ENCODE results near the gene IFNGR1. TPM values are rescaled to one million over a fixed set of nuclear protein-coding genes. Genes with fewer than 3 reads are reported as not detected.
"Not testable (repeated sequence)": the region's sequence is repeated elsewhere in the genome, so short reads cannot be mapped to it uniquely, and the experiment has no call there.

Gene IFNGR1
- total and polyA plus RNA-seq, 5 donors = 115 to 157 (median 139) TPM

DNA sequence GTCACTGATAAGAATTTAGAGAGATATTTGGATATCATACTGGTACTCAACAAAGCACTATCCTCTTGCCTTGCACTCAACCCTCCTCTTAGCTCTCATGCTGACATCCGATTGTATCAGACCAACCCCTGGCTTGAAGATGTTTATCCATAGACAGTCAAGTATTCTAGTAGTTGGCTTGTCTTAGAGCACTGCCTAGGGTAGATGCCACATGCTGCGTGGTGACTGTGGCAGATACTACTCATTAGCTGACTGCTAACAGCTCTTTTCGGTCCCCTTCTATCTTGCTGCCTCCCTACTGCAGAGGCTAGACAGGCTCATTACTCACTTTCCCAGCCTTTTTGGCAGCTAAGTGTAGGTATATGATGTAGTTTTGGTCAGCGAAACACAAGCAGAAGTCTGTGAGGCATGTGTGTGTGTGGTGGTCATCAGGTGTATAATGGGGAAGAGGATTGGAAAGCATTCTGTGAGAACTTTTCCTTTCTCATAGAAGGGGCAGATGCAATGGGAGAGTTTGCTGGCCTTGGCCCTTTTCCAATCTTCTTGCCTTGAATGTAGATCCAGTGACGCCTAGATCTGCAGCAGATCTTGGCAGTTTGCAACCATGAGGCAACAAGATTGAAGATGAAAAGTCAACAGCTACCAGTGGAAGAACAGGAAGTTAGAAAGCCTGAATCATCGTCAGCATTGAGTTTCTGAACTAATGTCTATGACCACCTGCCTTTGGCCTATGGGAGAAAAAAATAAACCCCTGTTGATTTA lies 4.4 kb upstream of the IFNGR1 start:
- ATAC-seq (peak in 1 of 2 donors; percentile 34), DNase-seq (peak in 2 of 3 donors; percentile 45 to 49)
- Histone ChIP-seq H3K27me3 (ENCODE audit: control insufficient read depth, insufficient read depth) (no peaks in the 10 kb centered on the region), H3K4me1 (ENCODE audit: control insufficient read depth, insufficient read depth, low read length) (peaks cover 21% of the 10 kb centered on the region), H3K9me3 (ENCODE audit: control insufficient read depth, low read length) (no peaks in the 10 kb centered on the region), H3K27ac (ENCODE audit: low read length) (peak overlapping the region; percentile 49), H3K4me3 (ENCODE audit: low read length) (no peak overlapping the region)
- intact Hi-C loops (cut with DNase I) = no loop called here
- WGBS = 69% methylated on average over 6 of the region's 6 CpGs

DNA sequence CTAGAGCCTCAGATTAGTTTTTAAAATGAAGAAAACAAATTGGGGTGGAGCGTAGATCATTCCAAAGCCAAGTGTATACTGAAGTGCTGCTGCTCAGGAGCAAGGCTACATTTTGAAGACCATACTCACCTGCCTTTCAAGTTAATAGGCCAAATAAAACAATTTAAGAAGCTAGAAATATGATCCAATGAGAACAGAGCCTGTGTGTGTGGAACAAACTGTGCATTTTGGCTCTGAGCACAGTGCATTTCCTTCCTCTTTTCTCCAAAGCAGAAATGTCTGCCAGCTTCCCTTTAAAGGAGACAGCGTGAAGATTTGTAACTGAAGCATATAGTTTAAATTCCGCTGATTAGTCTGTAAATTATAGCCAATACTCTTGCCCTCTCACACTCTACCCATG lies 3.2 kb upstream of the IFNGR1 start:
- peak in 1 of 2 donors; percentile 7 for ATAC-seq
- Histone ChIP-seq H3K4me1 (ENCODE audit: control insufficient read depth, insufficient read depth, low read length) (peaks cover 21% of the 10 kb centered on the region), H3K27ac (ENCODE audit: low read length) (peak overlapping the region; percentile 72), H3K9me3 (ENCODE audit: control insufficient read depth, low read length) (no peaks in the 10 kb centered on the region), H3K27me3 (ENCODE audit: control insufficient read depth, insufficient read depth) (no peaks in the 10 kb centered on the region), H3K4me3 (ENCODE audit: low read length) (no peak overlapping the region)
- DNase-seq = no peak
- WGBS = 42% methylated on average over 3 of the region's 3 CpGs
- intact Hi-C loops (cut with DNase I) = no loop called here

DNA sequence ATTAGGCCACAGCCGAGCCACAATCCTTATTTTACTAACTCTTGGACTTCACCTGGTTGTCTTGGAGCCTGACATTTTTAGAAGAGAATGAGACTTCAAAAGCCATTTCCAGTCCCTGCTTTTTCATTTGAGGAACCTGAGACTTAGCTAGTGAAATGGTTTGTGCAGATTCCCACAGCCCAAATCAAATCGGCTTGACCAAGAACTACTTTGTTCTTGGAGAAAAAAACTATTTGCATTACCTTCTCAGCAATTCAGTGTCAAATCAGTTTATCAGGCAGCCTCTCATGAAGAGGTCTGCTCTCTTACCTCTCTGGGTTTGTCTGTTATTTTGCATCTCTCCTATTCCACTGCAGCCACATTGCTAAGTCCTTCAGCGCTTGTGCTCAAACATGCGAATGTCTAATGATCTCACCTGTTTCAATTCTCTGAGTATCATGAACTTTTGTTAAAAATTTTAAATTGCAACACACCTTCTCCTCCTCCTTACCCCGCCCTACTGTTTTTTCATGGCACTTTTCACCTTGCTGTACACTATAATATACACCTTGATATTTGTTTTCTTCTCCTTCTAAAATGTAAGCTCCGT lies 573 bp upstream of the IFNGR1 start:
- Histone ChIP-seq H3K9me3 (ENCODE audit: control insufficient read depth, low read length) (no peaks in the 10 kb centered on the region), H3K4me3 (ENCODE audit: low read length) (peak overlapping the region; percentile 83), H3K27ac (ENCODE audit: low read length) (peak overlapping the region; percentile 88), H3K4me1 (ENCODE audit: control insufficient read depth, insufficient read depth, low read length) (peaks cover 19% of the 10 kb centered on the region), H3K27me3 (ENCODE audit: control insufficient read depth, insufficient read depth) (no peaks in the 10 kb centered on the region)
- DNase-seq = no peak
- intact Hi-C loops (cut with DNase I) = loop anchor here in 1 of 4 donors (10.0 kb wide), 2 partner anchors 45 to 125 kb away; no protein-coding TSS in a partner anchor
- ATAC-seq = no peak
- 67% methylated on average over 6 of the region's 6 CpGs for WGBS

DNA sequence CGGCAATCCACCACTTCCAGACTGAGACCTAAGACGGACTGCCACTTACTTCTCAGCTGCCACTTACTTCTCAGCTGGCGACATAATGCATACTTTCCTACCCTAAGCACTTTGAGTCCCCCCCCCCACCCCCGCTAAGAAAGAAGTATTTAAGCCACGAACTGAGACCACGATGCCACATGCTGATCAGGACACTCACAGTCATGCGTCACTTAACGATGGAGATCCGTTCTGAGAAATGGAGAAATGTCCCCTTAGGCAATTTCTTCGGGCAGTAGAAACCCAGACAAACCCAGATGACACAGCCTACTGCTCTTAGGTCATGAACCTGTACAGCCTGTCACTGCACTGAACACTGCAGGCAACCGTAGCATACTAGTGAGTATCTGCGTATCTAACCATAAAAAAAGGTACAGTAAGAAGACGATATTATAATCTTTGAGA lies 690 bp downstream of the IFNGR1 start:
- DNase-seq (peak in 1 of 3 donors; percentile 20), ATAC-seq (peak; percentile 42 to 68)
- H3K4me3 ChIP-seq (ENCODE audit: low read length) = peak overlapping the region; percentile 83
- peak overlapping the region; percentile 88 for H3K27ac ChIP-seq (ENCODE audit: low read length)
- H3K4me1 ChIP-seq (ENCODE audit: control insufficient read depth, insufficient read depth, low read length) = peaks cover 15% of the 10 kb centered on the region
- no peaks in the 10 kb centered on the region for H3K9me3 ChIP-seq (ENCODE audit: control insufficient read depth, low read length)
- intact Hi-C loops (cut with DNase I) = loop anchor here in 1 of 4 donors (10.0 kb wide), 2 partner anchors 46 to 124 kb away; no protein-coding TSS in a partner anchor
- no peaks in the 10 kb centered on the region for H3K27me3 ChIP-seq (ENCODE audit: control insufficient read depth, insufficient read depth)
- WGBS = 0% methylated on average over 13 of the region's 13 CpGs

DNA sequence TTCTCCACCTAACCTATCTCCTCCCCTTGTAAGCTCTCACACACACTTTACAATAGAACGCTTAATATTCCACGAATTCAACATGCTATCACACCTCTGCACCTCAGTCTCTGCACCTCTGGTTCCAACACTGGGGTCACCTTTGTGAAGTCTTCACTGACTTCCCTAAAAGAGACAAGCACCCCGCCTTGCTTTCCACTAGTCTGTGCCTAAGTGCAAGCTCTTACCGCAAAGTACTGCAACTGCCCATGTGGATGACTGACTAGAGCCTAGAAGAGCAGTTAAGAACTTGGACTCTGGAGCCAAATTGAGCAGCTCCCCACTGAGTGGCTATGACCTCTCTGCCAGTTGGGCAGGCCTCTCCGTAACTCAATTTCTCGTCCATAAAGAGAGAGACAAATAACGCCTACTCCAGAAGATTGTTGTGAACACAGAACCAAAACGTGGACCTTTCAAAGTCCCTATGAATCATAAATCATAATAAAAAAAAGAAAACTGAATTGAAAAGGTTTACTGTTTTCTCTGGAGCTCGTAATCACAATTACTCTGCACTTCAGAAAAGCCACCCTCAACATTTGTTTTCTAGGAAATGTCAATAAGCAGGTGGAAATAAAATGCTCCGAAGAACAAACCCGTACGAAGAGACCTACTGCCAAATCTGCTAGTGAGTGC lies 1.2 kb downstream of the IFNGR1 start:
- Histone ChIP-seq H3K4me1 (ENCODE audit: control insufficient read depth, insufficient read depth, low read length) (peaks cover 16% of the 10 kb centered on the region), H3K4me3 (ENCODE audit: low read length) (peak overlapping the region; percentile 83), H3K9me3 (ENCODE audit: control insufficient read depth, low read length) (no peaks in the 10 kb centered on the region), H3K27ac (ENCODE audit: low read length) (peak overlapping the region; percentile 88), H3K27me3 (ENCODE audit: control insufficient read depth, insufficient read depth) (no peaks in the 10 kb centered on the region)
- 9% methylated on average over 12 of the region's 12 CpGs for WGBS
- ATAC-seq = peak; percentile 22 to 32
- intact Hi-C loops (cut with DNase I) = loop anchor here in 1 of 4 donors (10.0 kb wide), 2 partner anchors 47 to 123 kb away; no protein-coding TSS in a partner anchor
- DNase-seq = peak in 2 of 3 donors; percentile 32 to 66

DNA sequence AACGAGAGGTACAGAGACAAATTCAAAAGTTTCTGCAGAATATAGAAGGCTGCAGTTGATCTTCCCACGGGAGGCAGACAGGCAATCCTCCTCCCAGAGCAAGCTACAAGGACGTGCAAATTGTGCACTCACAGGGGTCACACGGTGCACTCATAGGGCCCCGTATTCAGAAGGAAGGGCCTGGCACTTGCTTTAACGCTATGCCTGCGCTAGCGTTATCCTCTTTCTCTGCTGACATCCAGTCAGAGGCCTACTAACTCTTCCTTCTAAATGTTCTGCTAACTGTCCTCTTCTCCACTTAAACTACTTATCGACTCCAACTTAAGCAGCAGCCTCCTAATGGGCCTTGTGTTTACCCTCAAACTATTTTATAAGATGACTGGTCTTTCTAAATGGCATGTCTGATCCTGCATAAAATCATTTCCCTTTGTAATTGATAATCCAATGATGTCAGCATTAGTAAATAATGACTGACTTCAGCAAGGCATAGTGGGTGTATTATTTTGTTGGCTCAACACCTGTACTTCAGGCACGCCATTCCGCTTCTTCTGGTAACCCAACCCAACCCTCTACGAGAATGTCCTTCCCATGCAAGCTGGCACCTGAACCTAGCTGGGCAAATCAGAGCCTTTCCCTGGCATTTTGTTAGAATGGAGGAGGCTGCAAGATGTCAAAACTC lies 2.2 kb downstream of the IFNGR1 start:
- no peaks in the 10 kb centered on the region for H3K27me3 ChIP-seq (ENCODE audit: control insufficient read depth, insufficient read depth)
- peak overlapping the region; percentile 83 for H3K4me3 ChIP-seq (ENCODE audit: low read length)
- peaks cover 17% of the 10 kb centered on the region for H3K4me1 ChIP-seq (ENCODE audit: control insufficient read depth, insufficient read depth, low read length)
- ATAC-seq = no peak
- intact Hi-C loops (cut with DNase I) = loop anchor here in 1 of 4 donors (10.0 kb wide), 2 partner anchors 48 to 122 kb away; no protein-coding TSS in a partner anchor
- H3K27ac ChIP-seq (ENCODE audit: low read length) = peak overlapping the region; percentile 86
- peak in 1 of 3 donors; percentile 53 for DNase-seq
- H3K9me3 ChIP-seq (ENCODE audit: control insufficient read depth, low read length) = no peaks in the 10 kb centered on the region
- 24% methylated on average over 12 of the region's 12 CpGs for WGBS

DNA sequence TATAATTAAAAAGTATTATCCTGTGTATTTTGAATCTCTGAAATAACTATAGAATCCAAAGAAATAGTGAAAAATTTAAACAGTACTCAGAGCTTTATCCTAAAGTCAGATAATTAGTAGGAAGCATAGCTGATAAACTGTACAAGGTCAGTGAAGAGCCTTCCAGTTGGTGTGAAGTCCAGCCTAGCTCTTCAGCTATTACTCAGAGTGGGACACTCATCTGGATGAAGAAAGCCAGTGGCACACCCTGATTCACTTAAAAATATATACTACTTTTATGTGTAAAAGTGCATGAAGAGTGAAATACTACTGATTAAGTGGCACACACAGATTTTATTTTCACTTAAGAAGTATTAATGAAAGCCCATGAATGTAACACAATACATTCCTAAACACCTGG lies 3.1 kb downstream of the IFNGR1 start:
- Histone ChIP-seq H3K27ac (ENCODE audit: low read length) (no peak overlapping the region), H3K4me1 (ENCODE audit: control insufficient read depth, insufficient read depth, low read length) (peaks cover 17% of the 10 kb centered on the region), H3K9me3 (ENCODE audit: control insufficient read depth, low read length) (no peaks in the 10 kb centered on the region)

DNA sequence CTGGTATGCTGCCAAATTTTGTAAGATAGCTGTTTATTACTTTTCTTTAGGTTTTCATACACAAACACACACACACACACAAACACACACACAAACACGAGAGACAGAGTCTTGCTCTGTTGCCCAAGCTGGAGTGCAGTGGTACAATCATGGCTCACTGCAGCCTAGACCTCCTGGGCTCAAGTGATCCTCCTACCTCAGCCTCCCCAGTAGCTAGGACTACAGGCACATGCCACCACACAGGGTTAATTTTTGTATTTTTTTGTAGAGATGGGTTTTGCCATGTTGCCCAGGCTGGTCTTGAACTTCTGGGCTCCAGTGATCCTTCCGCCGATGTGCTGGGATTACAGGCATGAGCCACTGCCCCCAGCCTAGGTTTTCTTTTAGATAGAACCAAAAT lies 3.6 kb downstream of the IFNGR1 start:
- Histone ChIP-seq H3K27ac (ENCODE audit: low read length) (peak overlapping the region; percentile 55), H3K4me3 (ENCODE audit: low read length) (peak overlapping the region; percentile 83), H3K4me1 (ENCODE audit: control insufficient read depth, insufficient read depth, low read length) (peaks cover 15% of the 10 kb centered on the region)
- intact Hi-C loops (cut with DNase I) = loop anchor here in 1 of 4 donors (10.0 kb wide), 2 partner anchors 49 to 121 kb away; no protein-coding TSS in a partner anchor
- DNase-seq; ATAC-seq; H3K27me3 ChIP-seq (ENCODE audit: control insufficient read depth, insufficient read depth); H3K9me3 ChIP-seq (ENCODE audit: control insufficient read depth, low read length): not testable (repeated sequence)
- WGBS = 71% methylated on average over 3 of the region's 3 CpGs

More for the DNA sequence above, 3.1 kb downstream of the IFNGR1 start:
- intact Hi-C loops (cut with DNase I) = loop anchor here in 1 of 4 donors (10.0 kb wide), 2 partner anchors 49 to 121 kb away; no protein-coding TSS in a partner anchor
- H3K27me3 ChIP-seq (ENCODE audit: control insufficient read depth, insufficient read depth) = no peaks in the 10 kb centered on the region
- peak overlapping the region; percentile 83 for H3K4me3 ChIP-seq (ENCODE audit: low read length)
- DNase-seq (no peak), ATAC-seq (no peak)

DNA sequence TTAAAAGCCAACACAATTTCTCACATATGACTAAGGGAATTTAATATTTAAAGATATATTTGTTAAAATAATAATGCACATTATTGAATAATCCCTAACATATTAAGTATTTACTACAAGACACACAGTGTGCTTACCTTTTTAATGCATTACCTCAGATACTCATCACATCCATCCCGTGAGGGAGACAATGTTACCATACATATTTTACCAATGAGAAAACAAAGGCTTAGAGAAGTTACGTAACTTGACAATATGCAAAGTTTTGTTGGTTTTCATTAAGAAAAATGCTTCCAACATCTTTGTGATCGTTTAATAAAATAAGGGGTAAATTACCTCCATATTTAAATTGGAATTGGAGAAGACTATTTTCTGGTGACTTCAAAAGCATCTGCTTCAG lies 4.3 kb downstream of the IFNGR1 start:
- intact Hi-C loops (cut with DNase I) = loop anchor here in 1 of 4 donors (10.0 kb wide), 2 partner anchors 50 to 120 kb away; no protein-coding TSS in a partner anchor
- 61% methylated on average over 3 of the region's 3 CpGs for WGBS

DNA sequence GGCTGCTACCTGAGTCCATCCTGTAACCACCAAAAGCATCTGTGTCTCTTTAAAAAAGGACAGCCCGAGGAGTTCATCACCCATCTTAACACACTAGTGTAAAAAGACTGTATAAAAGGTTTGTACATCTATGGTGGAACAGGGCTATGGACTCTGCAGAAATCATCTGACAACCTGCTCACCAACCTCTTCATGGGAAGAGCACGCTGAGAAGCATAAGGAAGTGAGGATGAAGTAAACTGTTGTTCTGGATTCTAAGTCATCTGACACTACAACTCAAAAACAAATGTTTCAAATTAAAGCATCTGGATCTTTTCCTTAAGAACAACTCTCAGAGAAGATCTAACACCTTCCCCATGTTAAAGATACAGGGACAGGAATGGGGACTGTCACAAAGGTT lies 5.4 kb downstream of the IFNGR1 start:
- H3K4me1 ChIP-seq (ENCODE audit: control insufficient read depth, insufficient read depth, low read length) = peaks cover 16% of the 10 kb centered on the region

More for the DNA sequence above, 4.3 kb downstream of the IFNGR1 start:
- H3K4me1 ChIP-seq (ENCODE audit: control insufficient read depth, insufficient read depth, low read length) = peaks cover 15% of the 10 kb centered on the region
- DNase-seq = no peak
- H3K9me3 ChIP-seq (ENCODE audit: control insufficient read depth, low read length) = no peaks in the 10 kb centered on the region
- H3K27me3 ChIP-seq (ENCODE audit: control insufficient read depth, insufficient read depth) = no peaks in the 10 kb centered on the region
- H3K4me3 ChIP-seq (ENCODE audit: low read length) = peak overlapping the region; percentile 83
- H3K27ac ChIP-seq (ENCODE audit: low read length) = no peak overlapping the region
- ATAC-seq = no peak

More for the DNA sequence above, 5.4 kb downstream of the IFNGR1 start:
- DNase-seq (no peak), ATAC-seq (no peak)
- Histone ChIP-seq H3K27ac (ENCODE audit: low read length) (peak overlapping the region; percentile 94), H3K9me3 (ENCODE audit: control insufficient read depth, low read length) (no peaks in the 10 kb centered on the region), H3K27me3 (ENCODE audit: control insufficient read depth, insufficient read depth) (no peaks in the 10 kb centered on the region), H3K4me3 (ENCODE audit: low read length) (peak overlapping the region; percentile 83)
- WGBS = 25% methylated on average over 2 of the region's 2 CpGs
- intact Hi-C loops (cut with DNase I) = loop anchor here in 1 of 4 donors (10.0 kb wide), 2 partner anchors 51 to 119 kb away; no protein-coding TSS in a partner anchor
